ENCODE measurements around the gene EML6.
"Not testable (repeated sequence)": the region's sequence is repeated elsewhere in the genome, so short reads cannot be mapped to it uniquely, and the experiment has no call there.

EML6 gene

GRCh38 chr2:54806975-54807374, 83.5 kb downstream of the EML6 start:
- no peak for DNase-seq

- no peak for DNase-seq
Measured at GRCh38 chr2:54808661-54809060, 85.2 kb downstream of the EML6 start.

- no peak for DNase-seq
Measured at GRCh38 chr2:54809819-54810218, 86.4 kb downstream of the EML6 start.

GRCh38 chr2:54810246-54810645, 86.8 kb downstream of the EML6 start:
- DNase-seq, result no peak

- DNase-seq, result no peak
Measured at GRCh38 chr2:54813584-54813983, 90.1 kb downstream of the EML6 start.

GRCh38 chr2:54814389-54815147, 91.1 kb downstream of the EML6 start:
- no peak for DNase-seq

- no peak for DNase-seq
Measured at GRCh38 chr2:54815148-54815539, 91.7 kb downstream of the EML6 start.

- DNase-seq, result no peak
Measured at GRCh38 chr2:54818226-54818625, 94.8 kb downstream of the EML6 start.

- DNase-seq, result no peak
Measured at GRCh38 chr2:54820558-54820957, 97.1 kb downstream of the EML6 start.

GRCh38 chr2:54824567-54824966, 101.1 kb downstream of the EML6 start:
- no peak for DNase-seq

- no peak for DNase-seq
Measured at GRCh38 chr2:54830546-54830945, 107.1 kb downstream of the EML6 start.

GRCh38 chr2:54831480-54831879, 108.0 kb downstream of the EML6 start:
- DNase-seq, result no peak

GRCh38 chr2:54834721-54835120, 111.3 kb downstream of the EML6 start:
- DNase-seq, result no peak

- DNase-seq, result no peak
Measured at GRCh38 chr2:54836477-54836876, 113.0 kb downstream of the EML6 start.

GRCh38 chr2:54838585-54839035, 115.1 kb downstream of the EML6 start:
- peak; percentile 55 for DNase-seq

- DNase-seq, result no peak
Measured at GRCh38 chr2:54839461-54840255, 116.2 kb downstream of the EML6 start.

GRCh38 chr2:54840559-54841468, 117.4 kb downstream of the EML6 start:
- DNase-seq, result no peak

GRCh38 chr2:54841500-54841899, 118.0 kb downstream of the EML6 start:
- not testable (repeated sequence) for DNase-seq

GRCh38 chr2:54845094-54845493, 121.6 kb downstream of the EML6 start:
- no peak for DNase-seq

GRCh38 chr2:54845514-54845913, 122.1 kb downstream of the EML6 start:
- DNase-seq, result no peak

GRCh38 chr2:54850171-54851122, 127.0 kb downstream of the EML6 start:
- no peak for DNase-seq
